ELR (cell line): ENCODE measurements around the gene SH2D6.

Source experiments
- DNase-seq: peaks from one replicate; pipeline ENCODE4 v3.0.0-alpha.2; 2015; ENCODE audit warnings: low read depth

The SH2D6 gene

DNA sequence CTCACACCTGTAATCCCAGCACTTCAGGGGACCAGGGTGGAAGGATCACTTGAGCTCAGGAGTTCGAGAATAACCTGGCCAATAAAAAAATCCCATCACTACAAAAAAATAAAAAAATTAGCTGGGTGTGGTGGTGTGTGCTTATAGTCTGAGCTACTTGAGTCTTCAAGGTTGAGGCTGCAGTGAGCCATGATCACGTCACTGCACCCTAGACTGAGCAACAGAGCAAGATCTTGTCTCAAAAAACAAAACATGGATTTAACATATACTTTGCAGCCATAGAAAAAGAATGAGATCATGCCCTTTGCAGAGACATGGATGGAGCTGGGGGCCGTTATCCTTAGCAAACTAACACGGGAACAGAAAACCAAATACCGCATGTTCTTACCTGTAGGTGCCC lies 22.2 kb downstream of the SH2D6 start:
- no peak for DNase-seq

DNA sequence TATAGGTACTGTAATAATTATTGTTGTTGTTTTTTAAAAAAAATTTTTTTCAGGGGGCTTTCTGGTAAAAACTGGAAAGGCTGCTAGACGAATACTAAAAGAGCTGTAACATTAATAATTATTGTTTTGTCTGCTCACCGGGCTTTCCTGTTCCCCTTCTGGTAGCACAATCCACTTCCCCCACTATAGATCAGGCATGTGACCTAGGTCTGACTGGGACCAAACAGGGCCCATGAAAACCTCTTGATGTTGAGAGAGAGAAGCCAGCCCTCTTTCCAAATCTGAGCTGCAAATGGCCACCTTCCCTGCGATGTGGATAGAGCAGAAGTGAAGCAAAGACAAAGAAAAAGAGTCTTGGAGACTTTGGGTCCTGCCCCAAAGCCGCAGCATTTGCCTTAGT lies 23.4 kb downstream of the SH2D6 start:
- no peak for DNase-seq

DNA sequence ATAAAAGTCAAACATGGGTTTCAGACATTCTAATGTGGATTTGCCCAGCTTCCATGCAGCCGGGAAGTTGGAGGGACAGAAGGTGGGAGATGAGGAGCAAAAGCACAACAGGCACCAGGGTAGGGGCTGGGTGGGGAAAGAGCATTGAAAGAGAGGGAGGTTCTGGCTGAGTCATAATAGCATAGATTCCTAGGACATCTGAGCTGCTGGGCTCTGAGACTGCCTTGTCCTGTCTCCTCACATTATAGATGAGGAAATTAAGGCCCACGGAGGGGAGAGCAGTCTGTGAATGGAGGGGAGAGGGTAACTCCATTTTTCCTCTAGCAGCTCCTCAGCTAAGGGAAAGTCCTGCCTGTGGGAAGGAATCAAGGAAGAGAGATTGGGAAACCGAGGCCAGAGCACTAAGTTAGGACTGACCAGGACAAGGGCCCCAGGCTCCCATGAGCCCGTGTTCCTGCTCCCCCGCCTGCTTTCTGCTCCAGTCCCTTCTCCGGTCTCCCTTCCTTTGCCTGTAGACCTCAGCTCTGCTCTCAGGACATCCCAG lies 26.2 kb downstream of the SH2D6 start:
- DNase-seq = no peak

DNA sequence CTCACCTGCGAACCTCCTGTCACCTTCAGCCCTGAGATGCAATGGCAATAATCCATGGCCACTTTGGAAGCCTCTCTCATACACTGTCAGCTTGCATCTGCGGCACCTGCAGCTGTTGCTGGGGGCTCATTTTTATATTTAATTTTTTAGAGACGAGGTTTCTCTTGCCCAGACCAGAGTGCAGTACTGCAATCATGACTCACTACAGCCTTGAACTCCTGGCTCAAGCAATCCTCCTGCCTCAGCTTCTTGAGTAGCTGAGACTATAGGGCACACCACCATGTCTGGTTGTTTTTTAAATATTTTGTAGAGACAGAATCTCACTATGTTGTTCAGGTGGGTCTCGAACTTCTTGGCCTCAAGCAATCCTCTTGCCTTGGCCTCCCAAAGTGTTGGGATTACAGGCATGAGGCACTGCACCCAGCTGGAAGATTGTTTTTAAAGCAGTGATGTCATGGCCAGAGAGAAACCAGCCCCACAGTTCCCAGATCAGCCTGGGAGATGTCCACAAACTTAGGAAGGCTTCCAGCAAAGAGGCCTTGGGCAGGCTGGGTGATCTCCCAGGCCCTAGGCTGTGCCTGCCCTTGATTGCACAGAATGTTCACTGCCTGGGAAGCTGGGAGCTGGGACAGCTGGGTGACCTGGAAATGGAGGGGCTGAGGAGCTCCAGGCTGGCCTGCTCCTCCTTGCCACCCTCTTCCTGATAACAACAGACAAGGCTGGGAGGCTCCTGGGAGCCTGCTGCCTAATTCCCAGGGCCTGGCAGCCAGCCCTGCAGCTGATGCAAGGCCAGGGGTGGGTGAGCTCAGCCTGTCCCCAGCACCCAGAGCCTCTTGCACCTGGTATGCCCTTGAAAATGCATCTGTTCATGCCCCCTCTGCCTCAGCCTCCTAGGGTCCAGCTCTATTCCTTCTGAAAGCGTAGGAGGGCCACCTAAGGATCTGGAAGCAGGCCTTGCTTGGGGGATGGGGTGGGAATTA lies 27.1 kb downstream of the SH2D6 start:
- DNase-seq = peak; percentile 33

DNA sequence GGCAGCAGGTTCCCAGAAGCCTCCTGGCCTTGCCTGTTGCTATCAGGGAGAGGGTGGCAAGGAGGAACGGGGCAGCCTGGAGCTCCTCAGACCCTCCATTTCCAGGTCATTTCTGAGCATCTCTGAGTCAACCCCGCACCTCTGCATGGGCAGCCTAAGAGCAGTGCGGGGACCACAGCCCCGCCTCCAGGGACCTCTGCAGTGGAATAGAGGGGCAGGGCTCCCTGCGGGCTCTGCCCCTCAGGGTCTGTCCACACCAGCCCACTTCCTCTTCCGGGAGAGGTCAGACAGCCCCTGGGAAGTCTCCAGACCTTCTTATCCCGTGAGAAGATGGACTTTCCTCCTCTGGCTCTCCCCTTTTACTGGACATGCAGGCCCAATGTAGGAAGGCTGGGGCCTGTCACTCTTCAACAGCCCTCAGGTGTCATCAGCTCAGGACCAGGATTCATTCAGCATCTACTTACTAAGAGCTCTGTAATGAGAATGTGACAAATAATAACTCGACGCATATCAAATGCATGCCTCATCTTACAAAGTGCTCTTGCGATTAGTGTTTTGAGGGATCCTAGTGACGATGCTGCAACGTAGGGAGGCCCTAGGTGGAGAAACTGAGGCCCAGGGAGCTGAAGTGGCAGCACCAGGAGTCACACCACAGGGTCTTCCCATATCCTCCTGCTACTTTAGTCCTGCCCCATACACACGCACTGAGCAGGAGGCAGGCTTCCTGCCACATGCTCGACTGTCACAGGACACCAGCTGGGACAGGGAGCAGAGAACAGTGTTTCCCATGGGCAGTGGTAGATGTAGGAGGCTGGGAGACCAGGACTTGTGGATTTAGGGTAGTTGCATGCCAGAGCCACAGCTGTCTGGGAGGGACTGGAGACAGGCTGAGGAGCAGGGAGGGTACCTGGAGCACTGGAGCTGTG lies 28.0 kb downstream of the SH2D6 start:
- no peak for DNase-seq

DNA sequence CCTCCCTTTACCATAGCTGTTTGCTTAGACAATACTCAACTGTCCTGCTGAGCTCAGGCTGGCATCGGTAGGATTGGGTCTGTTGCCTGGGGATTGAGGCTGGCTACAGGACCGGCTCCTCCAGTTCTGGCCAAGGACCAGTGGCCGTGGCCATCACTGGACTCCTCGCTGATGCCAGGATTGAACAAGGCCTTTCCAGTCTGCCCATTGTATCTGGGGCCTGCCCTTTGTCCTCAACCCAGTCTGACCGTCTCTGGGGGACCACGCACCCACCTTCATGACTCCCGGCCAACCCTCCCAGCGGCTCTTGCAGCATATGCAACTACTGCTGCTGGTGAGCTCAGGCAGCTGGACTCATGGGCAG lies 28.7 kb downstream of the SH2D6 start:
- no peak for DNase-seq

DNA sequence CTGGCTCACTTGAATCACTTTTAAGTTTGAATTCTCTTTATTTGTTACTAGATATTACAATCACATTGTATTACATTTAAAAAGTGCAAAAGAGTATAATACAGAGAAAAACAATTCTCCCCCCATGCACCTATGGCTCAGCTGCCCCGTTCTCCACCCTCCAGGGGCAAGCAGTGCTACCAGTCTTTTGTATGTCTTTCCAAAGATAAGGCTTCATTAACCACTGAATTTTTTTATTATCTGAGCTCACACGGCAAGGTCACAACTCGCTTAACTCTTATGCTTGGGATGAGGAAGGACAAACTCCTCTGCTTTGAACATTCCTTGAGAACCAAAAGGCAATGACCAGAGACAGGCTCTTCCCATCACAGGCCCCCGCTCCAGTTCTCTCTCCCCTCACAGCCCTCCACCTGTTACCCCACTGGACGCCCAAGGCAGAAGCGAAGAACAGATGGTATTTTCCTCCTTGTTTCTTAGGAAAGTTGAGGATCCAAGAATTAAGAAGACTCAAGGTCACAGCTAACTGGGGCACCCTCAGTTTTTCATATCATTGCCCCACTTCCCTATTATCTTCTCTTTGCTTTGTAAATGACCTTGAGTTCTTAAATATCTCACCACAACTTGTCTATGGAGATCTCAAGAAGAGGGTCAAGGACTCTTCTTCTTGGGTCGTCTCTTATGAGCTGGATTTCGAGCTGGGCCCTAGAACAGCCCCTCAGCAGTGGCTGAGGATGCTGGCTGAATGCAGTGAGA lies 30.1 kb downstream of the SH2D6 start:
- DNase-seq = no peak

DNA sequence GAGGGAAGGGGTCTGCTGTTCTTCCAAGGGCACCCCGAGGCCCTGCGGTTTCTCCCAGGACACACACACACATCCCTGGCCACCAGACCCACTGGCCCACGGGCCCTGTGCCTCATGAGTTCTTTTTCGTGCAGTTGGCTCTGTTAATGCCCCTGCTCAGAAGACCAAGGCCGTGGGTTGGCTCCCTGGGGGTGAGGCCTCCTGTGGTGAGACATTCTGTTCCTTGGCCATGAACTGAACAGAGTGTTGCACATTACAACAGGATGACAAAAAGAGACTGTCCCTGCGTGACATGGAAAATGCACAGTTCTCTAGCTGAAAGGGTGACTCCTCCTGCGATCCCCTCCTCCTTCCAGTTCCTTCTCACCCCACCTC lies 30.7 kb downstream of the SH2D6 start:
- DNase-seq = no peak

DNA sequence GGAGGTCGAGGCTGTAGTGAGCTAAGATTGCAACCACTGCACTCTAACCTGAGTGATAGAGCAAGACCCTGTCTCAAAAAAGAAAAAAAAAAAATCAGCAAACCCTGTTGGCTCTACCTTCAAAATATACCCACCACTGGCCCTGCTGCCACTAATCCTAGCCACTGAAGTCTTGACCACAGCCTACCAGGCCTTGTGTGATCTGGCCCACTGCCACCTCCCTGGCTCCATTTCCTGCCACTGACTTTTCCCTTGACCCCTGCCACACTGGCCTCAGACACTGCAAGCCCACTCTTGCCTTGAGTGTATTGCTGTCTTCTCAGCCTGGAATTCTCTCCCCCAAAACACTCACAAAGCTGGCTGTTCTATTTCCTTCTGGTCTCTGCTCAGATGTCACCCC lies 33.7 kb downstream of the SH2D6 start:
- no peak for DNase-seq

DNA sequence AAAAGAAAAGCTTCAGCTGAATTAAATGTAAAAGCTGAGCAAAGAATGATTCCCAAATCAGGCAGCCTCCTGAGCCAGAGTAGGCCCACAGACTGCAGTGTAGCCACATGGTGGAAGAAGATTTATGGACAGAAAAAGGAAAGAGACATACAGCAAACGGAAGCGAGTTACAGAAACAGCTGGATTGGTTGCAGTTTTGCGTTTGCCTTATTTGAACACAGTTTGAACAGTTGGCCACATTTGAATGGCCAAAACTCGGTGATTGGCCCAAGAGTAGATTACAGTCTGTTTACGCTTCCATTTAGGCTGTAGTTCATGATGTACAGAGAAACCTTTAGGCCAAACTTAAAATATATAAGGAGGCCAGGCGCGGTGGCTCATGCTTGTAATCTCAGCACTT lies 35.1 kb downstream of the SH2D6 start:
- DNase-seq = no peak

DNA sequence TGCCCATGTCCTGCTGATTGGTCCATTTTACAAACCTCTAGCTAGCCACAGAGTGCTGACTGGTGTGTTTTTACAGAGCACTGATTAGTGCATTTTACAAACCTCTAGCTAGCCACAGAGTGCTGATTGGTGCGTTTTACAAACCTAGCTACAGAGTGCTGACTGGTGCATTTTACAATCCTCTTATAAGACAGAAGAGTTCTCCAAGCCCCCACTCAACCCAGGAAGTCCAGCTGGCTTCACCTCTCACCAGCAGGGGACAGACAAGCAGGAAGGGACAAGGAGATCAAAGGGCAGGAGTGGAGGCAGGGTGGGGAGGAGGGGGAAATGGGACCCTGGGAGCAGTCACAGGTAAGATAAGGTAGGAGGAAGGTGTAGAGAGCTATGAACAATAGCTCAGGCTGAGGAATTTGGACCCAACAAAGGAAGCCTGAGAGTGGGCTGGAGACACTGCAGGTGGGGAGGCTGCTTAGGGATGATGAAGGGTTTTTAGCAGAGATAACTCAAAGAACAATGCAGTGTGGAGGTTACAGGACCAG lies 37.1 kb downstream of the SH2D6 start:
- DNase-seq = no peak

DNA sequence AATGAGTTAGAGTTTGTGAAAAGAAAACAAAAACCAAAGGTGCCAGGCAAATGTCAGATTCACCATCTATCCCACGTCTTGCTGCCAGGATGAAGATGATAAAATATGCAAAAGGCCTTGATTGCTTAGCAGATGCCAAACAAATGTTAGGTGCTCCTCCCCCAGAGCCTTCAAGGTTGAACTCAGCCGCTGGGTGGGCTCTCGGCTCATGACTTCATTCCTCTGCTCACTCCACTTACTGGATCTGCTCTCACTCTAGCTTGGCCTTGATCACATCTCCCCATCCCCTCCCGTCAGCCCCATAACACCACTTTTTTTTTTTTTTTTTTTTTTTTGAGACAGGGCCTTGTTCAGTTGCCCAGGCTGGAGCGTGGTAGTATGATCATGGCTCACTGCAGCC lies 38.5 kb downstream of the SH2D6 start:
- DNase-seq = no peak

DNA sequence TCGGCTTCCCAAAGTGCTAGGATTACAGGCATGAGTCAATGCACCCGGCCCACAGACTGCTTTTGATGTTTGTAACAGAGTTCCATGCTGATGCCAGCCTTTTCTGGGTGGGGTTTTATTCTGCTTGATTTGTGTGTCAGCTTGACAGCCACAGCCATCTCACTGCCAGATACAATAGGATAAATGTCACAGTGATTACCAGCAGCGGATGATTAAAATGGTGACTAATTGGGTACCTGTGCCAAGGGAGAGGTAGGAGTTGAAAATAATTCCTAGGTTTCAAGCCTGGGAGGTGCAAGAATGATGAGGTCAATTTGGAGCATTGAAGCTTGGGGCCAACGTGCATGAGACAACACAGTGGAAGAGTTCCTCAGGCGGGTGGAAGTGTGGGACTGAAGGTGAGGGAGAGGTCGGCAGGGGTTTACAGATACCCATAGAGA lies 39.4 kb downstream of the SH2D6 start:
- DNase-seq = no peak

DNA sequence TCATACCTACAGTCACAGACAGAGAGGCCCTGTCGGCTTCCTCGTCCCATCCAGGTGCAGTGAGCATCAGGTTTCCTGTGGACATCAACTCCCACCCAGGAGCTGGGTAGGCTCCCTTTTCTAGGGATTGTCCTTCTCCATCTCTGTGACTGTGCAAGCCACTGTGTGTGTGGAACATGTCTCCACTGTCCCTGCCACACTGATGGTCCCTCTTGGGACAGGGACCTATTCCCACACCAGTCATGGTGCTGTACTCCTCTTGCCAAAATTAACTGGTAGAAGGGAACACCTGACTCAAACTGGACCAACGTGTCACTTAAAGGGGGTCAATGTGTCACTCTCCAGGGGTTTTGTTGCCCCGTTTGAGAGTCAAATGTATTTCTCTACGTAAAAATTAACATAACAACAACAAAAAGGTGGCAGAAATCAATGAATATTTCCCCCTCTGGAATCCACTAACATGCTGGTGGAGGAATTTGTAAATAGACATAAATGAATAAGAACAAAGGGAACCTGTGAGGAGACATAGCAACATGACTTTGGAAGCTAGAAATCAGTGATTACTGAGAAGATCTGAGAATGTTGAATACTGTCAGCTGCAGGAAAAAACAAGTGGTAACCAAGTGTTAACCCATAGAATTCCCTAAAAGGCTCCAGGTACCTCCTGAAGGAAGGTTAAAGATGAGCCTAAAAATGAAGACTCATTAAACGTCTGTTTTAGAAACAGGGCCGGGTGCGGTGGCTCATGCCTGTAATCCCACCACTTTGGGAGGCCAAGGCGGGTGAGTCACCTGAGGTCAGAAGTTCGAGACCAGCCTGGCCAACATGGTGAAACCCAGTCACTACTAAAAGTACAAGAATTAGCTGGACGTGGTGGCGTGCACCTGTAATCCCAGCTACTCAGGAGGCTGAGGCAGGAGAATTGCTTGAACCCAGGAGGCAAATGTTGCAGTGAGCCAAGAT lies 40.4 kb downstream of the SH2D6 start:
- DNase-seq = peak; percentile 58

DNA sequence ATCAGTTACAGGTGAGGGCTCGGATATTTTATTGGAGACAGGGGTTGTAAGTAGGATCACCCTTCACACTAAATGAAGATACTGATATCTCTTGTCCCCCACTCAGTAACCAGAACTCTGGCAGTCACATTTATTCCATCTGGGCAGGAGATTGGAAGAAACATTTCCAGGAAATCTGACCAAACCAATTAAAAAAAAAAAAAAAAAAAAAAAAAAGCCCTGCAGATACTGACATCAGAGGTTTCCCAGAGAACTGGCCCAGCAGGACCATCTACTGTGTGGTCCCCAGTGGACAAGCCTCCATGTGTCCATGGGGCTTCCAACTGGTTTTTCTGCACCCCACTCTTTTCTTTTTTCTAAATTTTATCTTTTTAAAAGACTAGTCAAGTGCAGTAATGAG lies 41.3 kb downstream of the SH2D6 start:
- DNase-seq = no peak

DNA sequence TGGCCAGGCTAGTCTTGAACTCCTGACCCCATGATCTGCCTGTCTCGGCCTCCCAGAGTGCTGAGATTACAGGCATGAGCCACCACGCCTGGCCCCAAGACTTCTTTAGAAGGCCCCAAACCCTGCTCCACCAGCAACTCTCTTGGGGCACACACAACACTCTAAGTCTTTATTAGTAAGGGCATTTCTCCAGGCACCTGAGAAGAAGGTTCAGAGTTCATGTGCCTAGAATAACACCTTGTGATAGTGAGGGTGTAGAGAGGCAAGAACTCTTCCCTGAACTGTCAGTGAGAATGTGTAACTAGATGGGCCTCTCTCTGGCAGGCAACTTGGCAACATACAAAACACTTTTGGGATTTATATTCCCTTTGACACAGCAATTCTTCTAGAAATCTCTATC lies 43.8 kb downstream of the SH2D6 start:
- DNase-seq = no peak

DNA sequence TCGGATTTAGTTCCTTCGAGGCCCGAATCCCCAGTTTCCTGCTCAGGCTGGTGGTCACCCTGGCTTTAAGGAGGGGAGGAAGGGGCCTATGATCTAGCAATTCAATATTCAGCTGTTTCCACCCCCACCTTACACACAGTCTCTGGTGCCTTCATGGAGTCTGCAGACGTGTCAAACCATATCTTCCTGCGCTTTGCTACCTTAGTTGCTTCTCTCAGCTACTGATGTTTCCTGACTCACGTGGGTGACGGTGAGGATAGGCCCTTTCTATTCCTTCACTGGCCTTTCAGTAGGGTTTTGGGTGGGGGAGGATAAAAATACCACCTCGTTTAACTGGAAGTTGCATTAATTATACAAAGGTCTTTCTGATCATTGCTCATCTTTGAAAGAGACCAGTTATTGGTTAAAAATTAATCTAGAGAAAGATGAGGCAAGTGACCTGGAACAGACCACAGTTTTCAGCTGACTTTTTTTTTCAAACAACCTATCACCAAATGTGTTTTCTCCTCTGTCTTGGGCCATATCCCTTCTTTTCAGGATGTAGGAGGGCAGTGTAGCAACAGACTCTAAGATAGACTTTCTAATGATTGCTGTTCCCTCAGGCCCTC lies 49.7 kb downstream of the SH2D6 start:
- DNase-seq = no peak

DNA sequence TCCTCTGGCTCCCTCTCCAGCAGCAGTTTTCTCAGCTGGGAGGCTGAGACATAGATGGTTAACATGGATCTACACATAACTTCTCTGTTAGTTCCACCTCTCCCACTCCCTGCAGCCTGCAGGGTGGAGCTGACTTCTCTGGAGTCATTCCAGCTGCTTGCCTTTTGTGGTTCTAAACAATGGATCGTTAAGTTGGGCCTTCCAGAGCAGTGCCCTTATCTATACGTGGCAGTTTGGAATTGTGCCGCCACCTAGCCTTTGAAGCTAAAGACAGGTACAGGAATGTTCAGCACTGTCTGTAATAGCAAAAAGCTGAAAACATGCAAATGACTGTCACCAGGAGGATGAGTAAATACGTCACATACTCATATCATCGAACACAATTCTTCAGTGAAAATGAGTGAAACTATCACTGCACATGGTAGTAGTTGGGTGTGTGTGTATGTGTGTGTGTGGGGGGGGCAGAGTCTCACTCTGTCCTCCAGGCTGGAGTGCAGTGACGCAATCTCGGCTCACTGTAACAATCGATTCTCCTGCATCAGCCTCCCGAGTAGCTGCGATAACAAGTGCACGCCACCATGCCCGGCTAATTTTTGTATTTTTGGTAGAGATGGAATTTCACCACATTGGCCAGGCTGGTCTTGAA lies 50.3 kb downstream of the SH2D6 start:
- DNase-seq = peak; percentile 18
